GM12878 (cell line): ENCODE measurements around the gene ASGR1. TPM values are rescaled to one million over a fixed set of nuclear protein-coding genes. Genes with fewer than 3 reads are reported as not detected.

Experiments
- ATAC-seq: fragments of 200-7000 bp; cut with Tn5 transposase; 3 replicates; pipeline ENCODE4 v1.9.1; 2020; ENCODE audit warnings: mild to moderate bottlenecking, moderate library complexity
- BruUV-seq: library from RNA; stranded (reverse); fragments of 400-500 nt; replicated peaks from 2 replicates; lab custom pipeline; 2021; lab: Mats Ljungman, UMichigan
- CTCF ChIA-PET: fragments of 300-600 bp; sonication (Branson Sonifier 250); formaldehyde crosslinking; extraction: SDS; loops from one replicate; lab custom pipeline; 2021; ENCODE audit warnings: inconsistent platforms; lab: Yijun Ruan, JAX
- POLR2A ChIA-PET: fragments of 350-600 bp; formaldehyde crosslinking; extraction: SDS; loops from one replicate; lab custom pipeline; 2021; ENCODE audit warnings: inconsistent platforms; lab: Charles Lee
- RAD21 ChIA-PET: fragments of 300-600 bp; sonication (Branson Sonifier 250); formaldehyde crosslinking; loops from one replicate; lab custom pipeline; 2023; ENCODE audit warnings: antibody characterized with exemption; ENCODE audit not compliant: unreplicated experiment; lab: Charles Lee
- SMC1A ChIA-PET: fragments of 300-600 bp; sonication (Branson Sonifier 250); formaldehyde crosslinking; loops from one replicate; lab custom pipeline; 2023; ENCODE audit not compliant: unreplicated experiment, uncharacterized antibody; lab: Charles Lee
- DNase-seq: peaks from one replicate; pipeline ENCODE4 v3.0.0-alpha.2; 2011; ENCODE audit warnings: low read depth, low spot score
- FAIRE-seq: peaks from 3 replicates; lab custom pipeline; 2011; peaks lifted over from hg19 to GRCh38; lab: Jason Lieb, UNC
- H2AFZ ChIP-seq: 2 replicates; pipeline ENCODE4 v1.6.0; 2011; ENCODE audit warnings: low read depth, low read length, control low read depth; ENCODE audit not compliant: control insufficient read depth
- H3K27ac ChIP-seq: 2 replicates; pipeline ENCODE4 v1.5.1; 2011; ENCODE audit warnings: control low read depth; ENCODE audit not compliant: control insufficient read depth, insufficient read depth
- H3K27me3 ChIP-seq, 2 experiments: replicated peaks in 1 of 2; 2 replicates each; pipeline versions ENCODE4 v1.6.0 to v1.6.1; 2011; ENCODE audit warnings: low read length in 1 of 2; ENCODE audit not compliant: control insufficient read depth in 2 of 2, insufficient read depth in 2 of 2
- H3K36me3 ChIP-seq, 2 experiments: 2 replicates each; pipeline ENCODE4 v1.5.1; 2011; ENCODE audit warnings: low read length in 1 of 2; ENCODE audit not compliant: control insufficient read depth in 2 of 2, insufficient read depth in 2 of 2
- H3K4me1 ChIP-seq: 2 replicates; pipeline ENCODE4 v1.6.1; 2011; ENCODE audit warnings: mild to moderate bottlenecking, low read length, moderate library complexity, mixed read lengths; ENCODE audit not compliant: control insufficient read depth, insufficient read depth
- H3K4me2 ChIP-seq: 2 replicates; pipeline ENCODE4 v1.6.0; 2011; ENCODE audit warnings: control low read depth; ENCODE audit not compliant: control insufficient read depth, insufficient read depth
- H3K4me3 ChIP-seq: fragments of 200-600 bp; sonication (generic); 2 replicates; pipeline ENCODE4 v1.5.1; 2016
- H3K79me2 ChIP-seq: 2 replicates; pipeline ENCODE4 v1.6.0; 2011; ENCODE audit warnings: low read length; ENCODE audit not compliant: control insufficient read depth, insufficient read depth
- H3K9ac ChIP-seq: 2 replicates; pipeline ENCODE4 v1.8.0; 2011; ENCODE audit warnings: low read length, control low read depth, mixed read lengths; ENCODE audit not compliant: control insufficient read depth, insufficient read depth
- H3K9me3 ChIP-seq: replicated peaks from 3 replicates; pipeline ENCODE4 v1.5.1; 2011; ENCODE audit warnings: mild to moderate bottlenecking, low read length; ENCODE audit not compliant: control insufficient read depth, insufficient read depth
- H4K20me1 ChIP-seq: 2 replicates; pipeline ENCODE4 v1.6.0; 2011; ENCODE audit not compliant: control insufficient read depth, insufficient read depth
- CREB1 ChIP-seq: IDR thresholded peaks from 2 replicates; pipeline ENCODE4 v1.6.1; 2012; ENCODE audit warnings: low read depth, mild to moderate bottlenecking, inconsistent platforms
- GABPA ChIP-seq: IDR thresholded peaks from 2 replicates; pipeline ENCODE4 v1.6.1; 2014; ENCODE audit warnings: antibody characterized with exemption, low read depth, mild to moderate bottlenecking, inconsistent platforms
- JUNB ChIP-seq: IDR thresholded peaks from 2 replicates; pipeline ENCODE4 v1.6.1; 2016; ENCODE audit warnings: antibody characterized with exemption, mild to moderate bottlenecking
- MTA3 ChIP-seq: IDR thresholded peaks from 2 replicates; pipeline ENCODE4 v1.6.1; 2012; ENCODE audit warnings: low read length, inconsistent platforms, borderline replicate concordance
- MYC ChIP-seq: IDR thresholded peaks from 2 replicates; pipeline ENCODE4 v1.6.1; 2011; ENCODE audit warnings: mild to moderate bottlenecking, low read length, moderate library complexity, inconsistent platforms; ENCODE audit not compliant: insufficient read depth, insufficient replicate concordance, insufficient read length, severe bottlenecking
- NR2C1 ChIP-seq: fragments of 450-650 bp; IDR thresholded peaks from 2 replicates; pipeline ENCODE4 v1.6.1; 2017; ENCODE audit warnings: antibody characterized with exemption, mild to moderate bottlenecking, moderate library complexity
- NR2F1 ChIP-seq: fragments of 450-650 bp; conservative IDR thresholded peaks from 2 replicates; pipeline ENCODE4 v1.6.1; 2017; ENCODE audit warnings: mild to moderate bottlenecking
- PML ChIP-seq: IDR thresholded peaks from 2 replicates; pipeline ENCODE4 v1.6.1; 2012; ENCODE audit warnings: low read length, inconsistent platforms
- POU2F2 ChIP-seq: IDR thresholded peaks from 3 replicates; pipeline ENCODE4 v1.6.1; 2011; ENCODE audit warnings: low read depth, mild to moderate bottlenecking, low read length, borderline replicate concordance
- RAD51 ChIP-seq: fragments of 450-650 bp; IDR thresholded peaks from 2 replicates; pipeline ENCODE4 v1.6.1; 2016; ENCODE audit warnings: moderate library complexity, mild to moderate bottlenecking, inconsistent platforms
- SIN3A ChIP-seq: IDR thresholded peaks from 2 replicates; pipeline ENCODE4 v1.6.1; 2012; ENCODE audit warnings: low read depth, low read length, improper control_type of control experiment
- SMARCA5 ChIP-seq: fragments of 450-650 bp; IDR thresholded peaks from 2 replicates; pipeline ENCODE4 v1.6.1; 2017; ENCODE audit warnings: mild to moderate bottlenecking
- SPI1 ChIP-seq: IDR thresholded peaks from 2 replicates; pipeline ENCODE4 v1.6.1; 2011; ENCODE audit warnings: low read depth, mild to moderate bottlenecking, low read length, moderate library complexity, borderline replicate concordance; ENCODE audit not compliant: insufficient read depth
- TAF1 ChIP-seq: IDR thresholded peaks from 2 replicates; pipeline ENCODE4 v1.6.1; 2011; ENCODE audit warnings: mild to moderate bottlenecking, low read depth, low read length, borderline replicate concordance
- TARDBP ChIP-seq: IDR thresholded peaks from 2 replicates; pipeline ENCODE4 v1.6.1; 2016; ENCODE audit warnings: borderline replicate concordance
- ZSCAN29 ChIP-seq: fragments of 450-650 bp; IDR thresholded peaks from 2 replicates; pipeline ENCODE4 v1.6.1; 2017; ENCODE audit warnings: mild to moderate bottlenecking, moderate library complexity
- WGBS: methylation state at CpG from one replicate; pipeline ENCODE4 v1.1.6; 2016; ENCODE audit warnings: low lambda C conversion rate; ENCODE audit not compliant: insufficient replicate concordance, insufficient coverage; ENCODE audit errors: missing lambda C conversion rate; 5-methylcytosine and 5-hydroxymethylcytosine counted together
- in situ Hi-C: fragments of 300-500 bp; cut with MboI; formaldehyde crosslinking; loops from 9 replicates; pipeline ENCODE4 v1.14.3; 2018; ENCODE audit warnings: mixed read lengths
- intact Hi-C: fragments of 100-400 bp; cut with micrococcal nuclease; formaldehyde crosslinking; loops from one replicate; pipeline ENCODE4 v1.14.2; 2022; ENCODE audit not compliant: unreplicated experiment
- polyA plus RNA-seq, 11 experiments: library from polyadenylated mRNA; depleted of rRNA in 4 of 11; unstranded in 6 of 11; stranded (reverse) in 5 of 11; fragments of >200 nt; fragmentation: Nextera tagmentation in 4 of 11; fragmentation: Illumina TruSeq in 1 of 11; extraction: Ambion mirVana in 4 of 11; extraction: Trizol in 1 of 11; gene quantifications; 1 replicate in 1 of 11; 2 replicates in 10 of 11; pipeline versions ENCODE4 v1.2.1 to v1.2.3, GENCODE V29; 2011 to 2016; ENCODE audit warnings: inconsistent platforms in 2 of 11, missing spikeins in 2 of 11, low read depth in 1 of 11
- total RNA-seq, 4 experiments: library from RNA; depleted of rRNA in 3 of 4; stranded (reverse); fragments of >200 nt in 3 of 4; fragmentation: Illumina TruSeq in 1 of 4; extraction: Trizol in 1 of 4; gene quantifications; 2 replicates each; pipeline versions ENCODE4 v1.2.1 to v1.2.3, GENCODE V29; 2013 to 2021
- TF ChIP-seq, protein P1 (sequence below): fragments of 450-650 bp; conservative IDR thresholded peaks from 2 replicates; pipeline ENCODE4 v1.6.1; 2017; ENCODE audit warnings: mild to moderate bottlenecking, moderate library complexity
- TF ChIP-seq, protein P2 (sequence below): IDR thresholded peaks from 2 replicates; pipeline ENCODE4 v1.6.1; 2011; ENCODE audit warnings: mild to moderate bottlenecking, low read depth, low read length, moderate library complexity; ENCODE audit not compliant: insufficient replicate concordance
- TF ChIP-seq, protein P3 (sequence below): IDR thresholded peaks from 2 replicates; pipeline ENCODE4 v1.6.1; 2011; ENCODE audit warnings: borderline replicate concordance, low read depth, mild to moderate bottlenecking, moderate library complexity, low read length; ENCODE audit not compliant: insufficient read depth, poor library complexity, severe bottlenecking

ASGR1 gene
- total and polyA plus RNA-seq, 10 of the 15 experiments (the other 5 are each of a cell fraction or from before 2014, with no cell fraction given), result 0.06 to 0.34 (median 0.14) TPM; not detected in 6

DNA sequence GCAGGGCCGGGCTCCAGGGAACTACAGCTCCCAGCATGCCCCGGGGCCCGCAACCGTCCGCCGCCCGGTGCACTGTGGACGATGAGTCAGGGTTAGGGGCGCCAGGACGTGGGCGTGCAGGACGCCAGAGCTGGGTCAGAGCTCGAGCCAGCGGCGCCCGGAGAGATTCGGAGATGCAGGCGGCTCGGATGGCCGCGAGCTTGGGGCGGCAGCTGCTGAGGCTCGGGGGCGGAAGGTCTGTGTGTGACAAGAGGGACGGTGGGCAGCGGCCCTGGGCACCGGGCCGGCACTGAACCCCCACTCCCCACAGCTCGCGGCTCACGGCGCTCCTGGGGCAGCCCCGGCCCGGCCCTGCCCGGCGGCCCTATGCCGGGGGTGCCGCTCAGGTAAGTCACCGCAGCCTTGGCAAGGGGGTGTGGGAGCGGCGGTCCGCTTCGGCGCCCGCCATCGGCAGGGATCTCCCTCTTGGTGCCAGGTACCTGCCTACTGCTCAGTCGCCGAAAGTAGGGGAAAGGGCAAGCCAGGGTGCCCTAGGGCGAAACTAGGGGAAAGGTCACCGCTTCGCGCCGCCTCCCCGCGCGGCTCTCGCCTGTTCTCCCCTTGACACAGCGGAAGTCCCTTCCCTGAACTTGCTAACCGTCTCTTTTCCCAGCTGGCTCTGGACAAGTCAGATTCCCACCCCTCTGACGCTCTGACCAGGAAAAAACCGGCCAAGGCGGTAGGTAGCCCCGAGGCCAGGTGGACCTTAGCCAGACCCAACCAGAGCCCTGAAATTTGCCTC is 40.8 kb upstream of the ASGR1 start, which contains the start of the genes ACADVL and DLG4:
ACADVL (plus strand) TSS at position 127 of the 781 bp plus-strand sequence; CDS start at position 174, 47 bp downstream.
DLG4 (minus strand) TSS at position 25 of the 781 bp plus-strand sequence.
- SMC1A ChIA-PET, result interaction anchor here (0.6 to 4.8 kb wide), 13 partner anchors 10 to 174 kb away, joined by 3 to 34 read pairs (median 5); partner anchors contain the start of genes DVL2, GABARAP and PHF23
- H2AFZ ChIP-seq, result peak within 1 kb of the TSS; percentile 39
- CTCF ChIA-PET, result interaction anchor here (0.8 to 5.1 kb wide), 17 partner anchors 13 to 174 kb away, joined by 3 to 70 read pairs (median 5); partner anchors contain the start of genes ACAP1, DVL2, GABARAP and PHF23
- no peaks in the 10 kb centered on the region for H3K27me3 ChIP-seq
- ATAC-seq, result peak; percentile 86
- intact Hi-C loops, result no loop called here
- in situ Hi-C loops, result no loop called here
- peaks cover 11% of the 10 kb centered on the region in 2 experiments for H3K36me3 ChIP-seq
- no peak for FAIRE-seq
- under 1% methylated on average over 57 of the region's 63 CpGs for WGBS
- peaks cover 14% of the 10 kb centered on the region for H3K79me2 ChIP-seq
- RAD21 ChIA-PET, result interaction anchor here (0.6 to 3.2 kb wide), 16 partner anchors 11 to 365 kb away, joined by 3 to 51 read pairs (median 4); partner anchors contain the start of genes CTDNEP1, DVL2, ELP5 and GABARAP
- H3K9me3 ChIP-seq, result no peaks in the 10 kb centered on the region
- peaks cover 12% of the 10 kb centered on the region for H3K4me1 ChIP-seq
- BruUV-seq, result no TSS peak
- H3K4me2 ChIP-seq, result peak within 1 kb of the TSS; percentile 97
- POLR2A ChIA-PET, result interaction anchor here (0.6 to 5.9 kb wide), 13 partner anchors 10 to 333 kb away, joined by 3 to 60 read pairs (median 4); partner anchors contain the start of genes CTDNEP1, DVL2, ELP5 and GABARAP
- peak within 1 kb of the TSS; percentile 92 for H3K27ac ChIP-seq
- DNase-seq, result no peak
- H3K4me3 ChIP-seq, result peak within 1 kb of the TSS; percentile 81
- no peaks in the 10 kb centered on the region for H4K20me1 ChIP-seq
- peak within 1 kb of the TSS; percentile 86 for H3K9ac ChIP-seq
- TF ChIP-seq MYC, result no peak
- TF ChIP-seq PML, result peak; percentile 28; the same call in 1 of the 2 replicates
- peak; percentile 5; the same call in 1 of the 2 replicates for TF ChIP-seq SPI1
- peak; percentile 60 for TF ChIP-seq SIN3A
- peak; percentile 52; the same call in 1 of the 3 replicates for TF ChIP-seq POU2F2
- peak; percentile 81 for TF ChIP-seq CREB1
- TF ChIP-seq NR2C1, result peak; percentile 62
- TF ChIP-seq GABPA, result no peak
- TF ChIP-seq, protein P1, sequence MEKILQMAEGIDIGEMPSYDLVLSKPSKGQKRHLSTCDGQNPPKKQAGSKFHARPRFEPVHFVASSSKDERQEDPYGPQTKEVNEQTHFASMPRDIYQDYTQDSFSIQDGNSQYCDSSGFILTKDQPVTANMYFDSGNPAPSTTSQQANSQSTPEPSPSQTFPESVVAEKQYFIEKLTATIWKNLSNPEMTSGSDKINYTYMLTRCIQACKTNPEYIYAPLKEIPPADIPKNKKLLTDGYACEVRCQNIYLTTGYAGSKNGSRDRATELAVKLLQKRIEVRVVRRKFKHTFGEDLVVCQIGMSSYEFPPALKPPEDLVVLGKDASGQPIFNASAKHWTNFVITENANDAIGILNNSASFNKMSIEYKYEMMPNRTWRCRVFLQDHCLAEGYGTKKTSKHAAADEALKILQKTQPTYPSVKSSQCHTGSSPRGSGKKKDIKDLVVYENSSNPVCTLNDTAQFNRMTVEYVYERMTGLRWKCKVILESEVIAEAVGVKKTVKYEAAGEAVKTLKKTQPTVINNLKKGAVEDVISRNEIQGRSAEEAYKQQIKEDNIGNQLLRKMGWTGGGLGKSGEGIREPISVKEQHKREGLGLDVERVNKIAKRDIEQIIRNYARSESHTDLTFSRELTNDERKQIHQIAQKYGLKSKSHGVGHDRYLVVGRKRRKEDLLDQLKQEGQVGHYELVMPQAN, result peak; percentile 53; the same call in 1 of the 2 replicates
- TF ChIP-seq MTA3, result 0 out of 2 replicates have a peak, but pooled peaks have one; percentile 41
- TF ChIP-seq RAD51, result no peak
- TF ChIP-seq, protein P2, sequence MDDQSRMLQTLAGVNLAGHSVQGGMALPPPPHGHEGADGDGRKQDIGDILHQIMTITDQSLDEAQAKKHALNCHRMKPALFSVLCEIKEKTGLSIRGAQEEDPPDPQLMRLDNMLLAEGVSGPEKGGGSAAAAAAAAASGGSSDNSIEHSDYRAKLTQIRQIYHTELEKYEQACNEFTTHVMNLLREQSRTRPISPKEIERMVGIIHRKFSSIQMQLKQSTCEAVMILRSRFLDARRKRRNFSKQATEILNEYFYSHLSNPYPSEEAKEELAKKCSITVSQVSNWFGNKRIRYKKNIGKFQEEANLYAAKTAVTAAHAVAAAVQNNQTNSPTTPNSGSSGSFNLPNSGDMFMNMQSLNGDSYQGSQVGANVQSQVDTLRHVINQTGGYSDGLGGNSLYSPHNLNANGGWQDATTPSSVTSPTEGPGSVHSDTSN, result no peak
- TF ChIP-seq, protein P3, sequence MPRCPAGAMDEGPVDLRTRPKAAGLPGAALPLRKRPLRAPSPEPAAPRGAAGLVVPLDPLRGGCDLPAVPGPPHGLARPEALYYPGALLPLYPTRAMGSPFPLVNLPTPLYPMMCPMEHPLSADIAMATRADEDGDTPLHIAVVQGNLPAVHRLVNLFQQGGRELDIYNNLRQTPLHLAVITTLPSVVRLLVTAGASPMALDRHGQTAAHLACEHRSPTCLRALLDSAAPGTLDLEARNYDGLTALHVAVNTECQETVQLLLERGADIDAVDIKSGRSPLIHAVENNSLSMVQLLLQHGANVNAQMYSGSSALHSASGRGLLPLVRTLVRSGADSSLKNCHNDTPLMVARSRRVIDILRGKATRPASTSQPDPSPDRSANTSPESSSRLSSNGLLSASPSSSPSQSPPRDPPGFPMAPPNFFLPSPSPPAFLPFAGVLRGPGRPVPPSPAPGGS, result peak; percentile 50
- no peak for TF ChIP-seq ZSCAN29
- 0 out of 2 replicates have a peak, but pooled peaks have one; percentile 4 for TF ChIP-seq SMARCA5
- peak; percentile 81 for TF ChIP-seq NR2F1
- TF ChIP-seq TARDBP, result peak; percentile 84; the same call in 1 of the 2 replicates
- peak; percentile 39; the same call in 1 of the 2 replicates for TF ChIP-seq TAF1
- no peak for TF ChIP-seq JUNB
